H54 (cell line): ENCODE data around the gene SPEN.
A peak's percentile ranks its signal among the peaks of the same experiment; 100 is the strongest.

ENCODE experiments used
- DNase-seq: peaks from one replicate; pipeline ENCODE4 v3.0.0; 2011; ENCODE audit warnings: low spot score, mixed read lengths; ENCODE audit not compliant: insufficient read length
- FAIRE-seq: peaks from 3 replicates; lab custom pipeline; 2011; peaks lifted over from hg19 to GRCh38; lab: Jason Lieb, UNC
- POLR2A ChIP-seq: IDR thresholded peaks from 2 replicates; pipeline ENCODE4 v1.6.1; 2011; ENCODE audit warnings: low read depth, mild to moderate bottlenecking, low read length

Gene SPEN

DNA sequence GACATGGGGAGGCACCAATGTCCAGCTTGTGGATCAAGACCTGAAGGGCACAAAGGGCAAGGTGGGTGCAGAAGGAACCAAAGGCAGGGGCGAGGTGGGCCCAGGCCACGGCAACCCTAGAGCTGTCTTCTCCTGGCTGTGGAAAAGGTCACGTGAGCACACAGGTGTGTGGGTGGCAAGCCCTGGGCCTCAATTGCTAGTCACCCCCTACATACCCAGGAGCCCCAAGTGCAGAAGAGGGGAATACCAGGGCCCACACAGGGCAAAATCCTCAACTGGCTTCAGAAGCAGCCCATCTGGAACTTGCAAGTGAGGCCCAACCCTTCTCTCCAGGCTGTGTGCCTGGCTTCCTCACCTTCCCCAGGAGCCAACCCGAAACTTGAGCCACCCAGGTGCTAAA, 102.8 kb downstream of the SPEN start:
- no peak for FAIRE-seq

DNA sequence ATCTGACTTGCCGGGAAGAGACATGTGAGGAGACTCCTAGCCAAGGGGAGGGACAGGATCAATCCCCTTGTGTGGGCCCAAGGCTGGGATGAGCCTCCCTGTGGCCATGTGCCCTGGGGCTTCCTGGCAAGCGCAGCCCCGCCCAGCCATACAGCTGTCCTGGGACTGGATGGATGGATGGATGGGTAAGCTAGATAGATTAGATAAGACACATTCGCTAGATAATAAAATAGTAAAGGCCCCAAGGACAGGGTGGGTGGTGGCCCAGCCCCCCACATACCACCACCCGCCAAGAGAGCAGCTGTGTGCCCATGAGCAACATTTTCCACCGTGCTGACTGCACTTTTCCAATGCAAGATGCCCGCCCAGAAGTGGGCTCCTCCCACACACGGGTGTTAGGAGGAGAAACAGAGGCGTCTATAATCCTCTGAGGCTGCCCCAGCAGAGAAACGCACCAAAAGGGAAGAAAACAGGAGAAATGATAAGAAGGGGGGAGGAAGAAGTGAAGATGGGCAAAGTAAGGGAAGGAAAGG, 103.3 kb downstream of the SPEN start:
- FAIRE-seq (no peak), DNase-seq (no peak)
- no peak for TF ChIP-seq POLR2A

More for the DNA sequence above, 102.8 kb downstream of the SPEN start:
- no peak for TF ChIP-seq POLR2A
- DNase-seq, result no peak

DNA sequence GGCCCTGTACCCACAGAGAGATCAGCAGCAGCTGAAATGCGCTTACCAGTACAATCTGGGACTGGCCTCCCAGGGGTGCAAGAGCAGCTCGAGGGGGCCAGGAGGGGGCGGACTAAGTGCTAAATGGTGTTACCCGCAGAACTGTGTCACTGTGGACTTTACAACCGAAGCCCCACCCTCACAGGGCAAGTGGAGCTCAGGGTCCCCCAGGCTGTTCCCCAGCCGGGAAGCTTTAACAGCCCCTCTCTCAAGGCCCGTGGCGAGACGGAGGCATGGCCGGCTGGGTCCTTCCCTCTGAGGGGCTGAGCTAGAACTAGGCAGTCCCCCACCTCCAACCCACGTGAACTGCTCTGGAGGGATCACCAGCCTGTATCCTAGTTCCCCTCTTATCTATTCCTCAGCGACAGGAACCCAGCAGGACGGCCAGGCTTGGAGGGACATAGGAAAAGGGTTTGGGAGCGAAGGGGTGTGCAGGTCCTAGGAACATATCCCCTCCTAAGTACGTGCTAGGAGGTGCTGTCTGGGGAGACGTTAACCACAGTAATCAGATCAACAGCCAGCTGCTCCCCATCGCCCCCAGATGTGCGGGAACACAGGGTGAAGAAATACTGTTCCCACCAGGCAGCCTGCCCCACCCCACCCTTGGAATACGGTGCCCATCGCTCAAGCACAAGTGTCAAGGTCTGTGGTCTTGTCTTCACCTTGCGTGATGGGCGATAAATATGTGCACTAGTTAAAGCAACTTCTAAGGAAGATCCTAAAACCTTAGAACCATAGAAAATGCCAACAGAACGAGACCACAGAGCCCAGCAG, 104.0 kb downstream of the SPEN start:
- FAIRE-seq (no peak), DNase-seq (no peak)
- TF ChIP-seq POLR2A, result no peak

DNA sequence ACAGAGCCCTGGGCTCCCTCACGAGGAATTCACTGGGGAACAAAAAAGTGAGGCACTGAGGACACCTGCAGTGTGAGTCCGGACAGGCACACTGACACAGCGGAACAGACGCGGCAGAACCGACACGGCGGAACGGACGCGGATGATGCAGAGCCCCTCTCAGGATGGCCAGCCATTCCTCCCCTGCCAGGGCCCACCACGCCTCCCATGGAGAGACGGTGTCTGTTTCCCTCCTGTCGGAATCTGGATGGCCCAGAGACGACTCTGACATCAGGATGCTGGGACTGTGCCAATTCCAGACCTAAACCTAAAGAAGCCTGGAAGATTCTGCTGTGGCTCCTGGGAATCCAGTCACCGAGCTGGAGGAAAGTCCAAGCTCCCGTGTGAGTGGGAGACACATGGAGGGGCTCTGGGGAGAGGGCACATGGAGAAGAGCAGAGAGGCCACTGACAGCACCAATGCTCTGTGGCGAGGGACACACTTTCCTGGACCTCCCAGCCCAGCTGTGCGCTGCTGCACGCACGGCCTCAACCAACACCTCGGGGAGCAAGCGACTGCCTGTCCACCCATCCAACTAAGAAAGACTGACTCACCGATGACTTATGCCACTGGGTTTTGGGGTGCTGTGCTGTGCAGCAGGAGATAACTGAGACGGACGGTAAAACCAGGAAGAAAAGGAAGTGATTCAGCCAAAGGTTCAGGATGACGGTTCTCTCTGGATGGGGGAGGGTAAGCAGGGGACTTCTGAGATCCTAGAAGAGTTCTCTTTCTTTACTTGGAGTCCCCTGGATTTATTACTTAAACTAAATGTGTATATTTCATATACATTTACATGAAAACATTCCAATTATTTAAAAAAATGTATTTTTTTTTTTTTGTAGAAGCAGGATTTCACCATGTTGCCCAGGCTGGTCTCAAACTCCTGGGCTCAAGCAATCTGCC, 105.1 kb downstream of the SPEN start:
- FAIRE-seq (peak; percentile 55), DNase-seq (peak; percentile 83)
- 0 out of 2 replicates have a peak, but pooled peaks have one; percentile 14 for TF ChIP-seq POLR2A

DNA sequence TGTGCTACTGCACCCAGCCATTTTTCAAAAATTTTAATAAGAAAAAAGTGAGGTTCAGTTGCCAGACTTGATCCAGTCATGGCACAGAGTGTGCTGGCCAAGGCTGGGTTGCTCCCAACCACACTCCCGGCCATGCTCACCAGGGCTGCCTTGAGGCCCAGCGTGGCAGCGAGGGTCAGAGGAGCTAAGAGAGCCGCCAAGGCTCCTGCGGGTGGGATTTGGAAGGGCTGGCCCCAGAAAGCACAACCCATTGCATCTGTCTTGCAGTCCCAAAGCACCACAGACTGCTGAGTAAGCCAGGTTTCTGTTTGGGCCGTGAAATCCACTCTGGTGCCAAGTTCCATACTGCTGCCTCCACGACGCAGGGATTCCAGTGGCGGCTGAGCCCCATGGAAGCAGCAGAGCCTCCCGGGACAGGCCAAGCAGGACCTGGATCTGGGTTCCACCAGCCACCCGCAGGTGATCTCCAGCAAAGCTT, 105.8 kb downstream of the SPEN start:
- no peak for TF ChIP-seq POLR2A
- no peak for DNase-seq
- no peak for FAIRE-seq

DNA sequence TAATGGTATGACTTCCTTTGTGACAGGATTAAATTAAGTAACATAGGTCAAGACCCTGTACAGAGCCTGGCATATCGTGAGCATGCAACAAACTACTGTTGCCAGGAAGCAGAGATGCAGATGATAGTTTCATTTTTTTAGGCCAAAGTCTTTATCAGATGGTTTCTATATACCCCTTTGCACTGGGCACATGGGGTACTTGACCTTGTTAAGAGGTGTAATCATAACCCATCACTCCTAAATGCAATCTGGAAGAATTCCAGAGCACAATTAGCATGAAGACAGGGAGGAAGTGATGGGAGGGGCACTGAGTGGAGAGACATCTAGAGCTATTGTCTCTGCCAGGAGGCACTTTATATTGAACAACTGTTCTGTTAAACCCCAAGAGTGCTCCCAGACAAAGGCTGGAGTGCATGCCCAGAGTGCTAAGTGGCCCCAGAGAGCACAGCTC, 106.3 kb downstream of the SPEN start:
- TF ChIP-seq POLR2A, result no peak

DNA sequence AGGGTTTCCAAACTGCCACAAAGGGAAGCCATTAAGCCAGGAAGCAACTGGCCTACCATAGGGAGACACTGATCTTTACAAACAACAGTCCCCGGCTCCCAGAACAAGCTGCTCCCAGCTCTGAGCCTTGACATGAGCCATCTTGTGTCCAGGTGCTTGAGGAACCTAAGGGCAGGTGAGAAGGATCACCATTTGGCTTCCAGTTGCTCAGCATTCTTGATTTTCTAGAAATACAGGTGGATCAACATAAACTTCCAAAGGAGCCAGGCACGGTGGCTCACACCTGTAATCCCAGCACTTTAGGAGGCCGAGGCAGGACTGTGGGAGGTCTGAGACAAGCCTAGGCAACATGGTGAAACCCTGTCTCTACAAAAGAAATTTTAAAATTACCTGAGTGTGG, 106.8 kb downstream of the SPEN start:
- FAIRE-seq (no peak), DNase-seq (no peak)
- no peak for TF ChIP-seq POLR2A

More for the DNA sequence above, 106.3 kb downstream of the SPEN start:
- FAIRE-seq (no peak), DNase-seq (no peak)

DNA sequence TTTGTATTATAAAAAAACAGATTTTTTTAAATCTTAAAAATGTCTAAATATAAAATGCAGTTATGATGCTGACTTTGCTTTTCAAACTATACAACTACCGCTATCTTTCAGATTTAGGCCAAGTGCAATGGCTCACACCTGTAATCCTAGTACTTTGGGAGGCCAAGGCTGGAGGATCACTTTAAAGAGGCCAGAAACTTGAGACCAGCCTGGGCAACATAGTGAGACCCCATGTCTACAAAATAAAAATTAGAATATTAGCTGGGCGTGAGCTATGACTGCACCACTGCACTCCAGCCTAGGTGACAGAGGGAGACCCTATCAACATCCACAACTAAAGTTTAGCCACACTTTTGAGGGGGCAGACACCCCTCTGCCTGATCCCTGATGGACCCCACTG, 108.0 kb downstream of the SPEN start:
- no peak for TF ChIP-seq POLR2A
- DNase-seq, result no peak
- no peak for FAIRE-seq

DNA sequence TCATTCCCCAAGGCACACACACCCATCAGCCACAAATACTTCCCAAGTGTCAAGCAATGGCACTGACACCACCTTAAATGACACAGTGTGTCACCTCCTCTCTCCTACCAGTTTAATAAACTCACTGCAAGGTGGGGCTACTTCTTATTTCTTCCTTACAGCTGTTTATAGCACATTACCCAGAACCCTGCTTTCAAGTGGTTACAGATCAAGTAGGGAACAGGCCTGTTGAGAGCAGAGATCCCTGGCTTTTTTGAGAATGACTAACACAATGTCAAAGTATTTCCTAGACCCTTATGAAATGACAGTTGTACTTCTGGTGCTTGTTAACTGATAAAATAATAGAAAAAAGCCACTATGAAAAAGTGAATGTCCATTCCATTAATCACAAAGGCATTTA, 108.6 kb downstream of the SPEN start:
- DNase-seq (no peak), FAIRE-seq (no peak)
- no peak for TF ChIP-seq POLR2A

DNA sequence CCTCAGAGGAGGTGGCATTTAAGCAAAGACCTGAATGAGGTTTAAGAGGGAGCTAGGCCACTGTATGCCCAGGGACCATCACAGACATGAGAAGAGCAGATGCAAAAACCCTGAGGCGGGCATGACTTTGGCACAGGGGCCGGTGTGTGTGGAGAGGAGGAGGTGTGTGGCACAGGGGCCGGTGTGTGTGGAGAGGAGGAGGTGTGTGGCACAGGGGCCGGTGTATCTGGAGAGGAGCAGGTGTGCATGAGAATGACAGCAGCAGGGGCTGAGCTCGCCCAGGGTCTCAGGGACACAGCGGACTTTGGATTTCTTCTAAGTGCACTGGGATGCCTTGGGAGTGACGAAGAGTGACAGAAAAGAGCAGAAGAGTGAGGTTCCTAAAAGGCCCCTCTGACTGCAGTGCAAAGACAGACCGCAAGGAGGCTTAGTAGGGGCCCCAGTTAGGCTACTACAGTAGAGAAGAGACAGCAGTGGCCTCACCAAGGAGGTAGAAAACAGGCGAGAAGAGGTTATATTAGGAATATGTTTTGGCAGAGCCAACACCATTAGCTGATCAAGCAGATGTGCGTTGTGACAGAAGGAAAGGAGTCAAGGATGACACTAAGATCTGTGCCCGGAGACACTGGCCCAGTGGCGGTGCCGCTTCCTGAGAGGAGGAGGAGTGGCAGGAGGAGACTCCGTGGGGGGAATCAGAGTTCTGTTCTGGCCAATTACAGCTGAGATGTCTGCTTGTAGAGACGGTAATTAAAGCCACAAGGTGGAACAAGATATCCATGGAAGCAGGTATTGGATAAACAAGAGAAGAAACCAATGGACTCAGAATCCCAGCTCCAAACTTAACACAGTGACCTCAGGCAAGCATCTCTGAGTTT, 110.0 kb downstream of the SPEN start:
- FAIRE-seq (no peak), DNase-seq (no peak)
- no peak for TF ChIP-seq POLR2A

DNA sequence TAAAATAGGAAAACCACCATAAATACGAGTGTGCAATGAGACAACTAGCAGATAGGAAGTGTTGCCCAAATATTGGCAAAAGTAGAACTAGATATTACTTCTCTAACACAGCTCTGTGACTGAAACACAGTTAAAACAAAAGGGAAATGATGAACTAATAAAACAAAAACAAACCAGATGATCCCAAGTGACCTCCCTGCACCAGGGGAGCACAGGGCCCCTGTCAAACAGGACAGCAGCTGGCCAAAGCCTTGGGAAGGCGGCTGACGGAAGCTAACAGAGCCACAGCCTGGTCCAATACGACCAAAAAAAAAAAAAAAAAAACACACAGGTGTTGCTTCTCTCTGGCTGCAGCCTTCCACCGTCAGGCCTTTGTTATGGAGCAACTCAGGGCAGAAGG, 110.6 kb downstream of the SPEN start:
- FAIRE-seq (no peak), DNase-seq (no peak)
- no peak for TF ChIP-seq POLR2A

DNA sequence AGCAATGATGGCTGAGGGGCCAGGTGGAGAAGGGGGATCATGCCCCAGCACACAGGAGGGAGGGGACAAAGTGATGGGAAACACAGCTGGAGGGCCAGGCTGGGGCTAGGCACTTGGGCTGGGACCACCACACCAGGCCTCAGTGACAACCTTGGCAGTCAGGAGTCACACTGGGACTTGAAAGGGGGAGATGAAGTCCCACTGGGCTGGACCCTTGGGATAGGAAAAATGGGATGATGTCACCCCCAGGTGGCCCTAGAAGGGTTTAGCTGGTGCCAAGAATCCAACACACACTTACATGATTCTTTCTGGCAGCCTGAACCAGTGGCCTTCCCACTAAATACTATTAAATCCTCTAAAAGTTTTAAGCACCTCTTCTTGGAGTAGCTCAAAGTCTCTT, 111.3 kb downstream of the SPEN start:
- no peak for DNase-seq

DNA sequence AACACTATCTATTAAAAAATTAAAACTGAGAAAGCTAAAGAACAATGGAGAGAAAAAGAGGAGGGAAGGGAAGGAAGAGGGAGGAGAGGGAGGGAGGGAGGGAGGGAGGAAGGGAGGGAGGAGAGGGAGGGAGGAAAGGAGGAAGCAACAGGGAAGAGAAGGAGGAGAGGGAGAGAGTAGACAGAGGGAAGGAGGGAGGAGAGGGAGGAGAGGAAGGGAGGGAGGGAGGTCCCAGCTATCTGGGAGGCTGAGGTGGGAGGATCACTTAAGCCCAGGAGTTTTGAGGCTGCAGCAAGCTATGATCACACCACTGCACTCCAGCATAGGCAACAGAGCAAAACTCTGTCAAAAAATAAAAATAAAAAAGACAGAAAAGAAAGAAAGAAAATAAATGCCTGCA, 111.9 kb downstream of the SPEN start:
- DNase-seq, result no peak
- FAIRE-seq, result no peak
- no peak for TF ChIP-seq POLR2A

More for the DNA sequence above, 111.3 kb downstream of the SPEN start:
- no peak for FAIRE-seq
- no peak for TF ChIP-seq POLR2A
